NCI-H187 treated with DMSO at 0.1 percent for 48 hours (cell line): ENCODE results near the gene SKI.
"Not testable (repeated sequence)": the region's sequence is repeated elsewhere in the genome, so short reads cannot be mapped to it uniquely, and the experiment has no call there.

Source experiments
- DNase-seq: peaks from one replicate; lab custom pipeline; 2025; lab: John Stamatoyannopoulos, UW

SKI gene

DNA sequence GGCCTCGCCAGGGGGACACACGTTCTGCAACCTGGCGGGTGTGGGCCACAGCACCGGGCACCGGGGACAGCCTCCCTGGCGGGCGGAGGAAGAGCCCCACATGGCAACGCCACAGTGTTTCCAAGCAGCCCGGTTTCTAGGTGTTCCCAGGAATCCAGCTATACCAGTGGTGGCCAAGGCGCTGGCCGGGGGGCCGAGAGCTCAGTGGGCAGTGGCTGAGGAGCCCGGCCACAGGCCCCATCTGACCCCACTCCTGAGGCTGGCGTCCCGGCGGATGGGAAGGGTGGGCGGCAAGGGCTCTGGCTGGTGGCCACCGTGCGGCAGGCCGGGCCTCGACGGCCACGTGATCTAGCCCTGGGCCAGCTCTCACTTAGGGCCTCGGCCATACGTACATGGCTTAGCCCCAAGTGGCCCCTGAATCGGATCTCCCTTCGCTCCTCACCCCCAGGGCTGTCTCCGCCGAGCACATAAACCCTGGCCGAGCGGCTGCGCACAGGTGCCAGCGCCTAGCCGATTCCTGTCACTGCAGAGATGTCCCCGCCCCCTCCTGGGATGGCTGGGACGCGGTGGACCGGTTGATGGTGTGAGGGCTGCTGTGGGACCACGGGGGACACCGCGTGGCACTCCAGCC is 94.6 kb downstream of the SKI start:
- no peak for DNase-seq

DNA sequence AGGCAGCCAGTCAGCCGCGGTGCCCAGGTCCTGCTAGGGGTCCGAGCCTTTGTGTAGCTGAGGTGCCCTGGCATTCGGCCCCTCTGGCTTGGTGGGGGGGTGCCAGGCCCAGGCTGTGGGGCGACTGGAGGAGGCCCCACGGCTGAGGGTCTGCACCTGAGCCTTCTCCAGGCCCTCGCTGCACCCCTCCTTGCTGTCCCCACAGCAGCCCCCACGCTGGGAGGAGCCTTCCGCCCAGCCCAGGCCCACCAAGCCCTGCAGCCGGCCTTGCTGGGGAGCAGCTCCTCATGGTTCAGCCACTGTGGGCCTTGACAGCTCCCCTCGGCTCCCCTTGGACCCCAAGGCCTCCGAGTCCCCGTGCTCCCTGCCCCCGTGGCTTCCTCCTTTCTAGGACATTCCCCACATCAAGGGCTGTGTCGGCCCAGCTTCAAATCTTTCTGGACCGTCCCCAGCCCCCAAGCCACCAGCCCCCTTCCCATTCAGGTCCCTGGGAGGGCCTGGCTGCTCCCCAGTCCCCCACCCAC is 95.4 kb downstream of the SKI start:
- DNase-seq = no peak

DNA sequence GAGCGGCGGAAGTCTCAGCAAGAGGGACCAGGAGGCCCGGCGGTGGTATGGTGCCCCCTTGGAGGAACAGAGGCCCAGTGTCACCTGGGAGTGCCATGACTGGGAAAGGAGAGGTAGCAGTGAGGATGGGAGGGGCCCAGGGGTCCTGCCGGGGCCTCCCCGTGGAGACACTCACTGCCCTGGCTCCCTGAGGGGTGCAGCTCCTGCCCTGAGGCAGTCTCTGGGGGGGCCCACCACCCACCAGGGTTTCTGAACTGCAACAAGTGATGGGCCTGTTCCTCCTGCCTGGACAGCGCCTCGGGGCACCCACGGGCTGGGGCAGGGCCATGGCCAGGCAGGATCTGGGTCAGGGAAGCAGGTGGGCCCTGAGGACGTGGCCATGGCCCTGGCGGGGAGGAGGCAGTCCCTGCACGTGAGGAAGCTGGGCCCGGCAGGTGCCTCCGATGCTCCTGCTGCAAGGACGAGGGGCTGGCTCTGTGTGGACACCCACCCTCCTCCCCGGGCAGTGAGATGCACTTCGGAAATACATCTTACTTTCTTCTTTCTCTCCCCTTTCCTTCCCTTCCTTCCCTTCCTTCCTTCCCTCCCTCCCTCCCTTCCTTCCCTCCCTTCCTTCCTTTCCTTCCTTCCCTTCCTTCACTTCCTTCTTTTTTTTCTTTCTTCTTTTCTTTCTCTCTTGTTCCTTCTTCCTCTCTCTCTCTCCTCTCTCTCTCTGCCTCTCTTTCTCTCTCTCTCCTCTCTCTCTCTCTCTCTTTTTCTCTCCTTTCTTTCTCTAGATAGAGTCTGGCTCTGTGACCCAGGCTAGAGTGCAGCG is 96.6 kb downstream of the SKI start:
- no peak for DNase-seq

DNA sequence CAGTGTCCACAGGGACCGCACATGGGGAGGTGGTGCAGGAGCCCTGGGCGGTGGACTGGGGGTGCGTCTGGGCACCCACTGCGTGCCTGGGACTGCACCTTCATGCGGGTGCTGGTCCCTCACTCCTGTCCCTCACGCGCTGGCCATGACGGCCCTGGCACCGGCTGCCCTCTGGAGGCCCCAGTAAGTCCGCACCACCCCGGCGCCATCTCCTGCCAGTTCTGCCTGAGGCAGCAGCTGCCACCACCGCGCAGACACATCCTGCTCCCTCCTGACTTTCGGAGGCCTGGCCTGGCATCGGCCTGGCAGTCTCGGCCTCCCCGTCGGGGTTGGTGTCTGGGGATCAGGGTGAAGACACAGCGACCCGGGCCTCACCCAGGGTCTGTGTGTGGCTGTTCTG is 98.4 kb downstream of the SKI start:
- DNase-seq = no peak

DNA sequence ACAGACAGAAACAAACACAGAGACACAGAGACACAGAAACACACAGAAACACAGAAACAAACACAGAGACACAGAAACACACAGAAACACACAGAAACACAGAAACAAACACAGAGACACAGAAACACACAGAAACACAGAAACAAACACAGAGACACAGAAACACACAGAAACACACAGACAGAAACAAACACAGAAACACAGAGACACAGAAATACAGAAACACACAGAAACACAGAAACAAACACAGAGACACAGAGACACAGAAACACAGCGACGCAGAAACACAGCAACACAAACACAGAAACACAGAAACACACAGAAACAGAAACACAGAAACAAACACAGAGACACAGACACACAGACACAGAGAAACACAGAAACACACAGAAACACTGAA is 99.0 kb downstream of the SKI start:
- DNase-seq = not testable (repeated sequence)

DNA sequence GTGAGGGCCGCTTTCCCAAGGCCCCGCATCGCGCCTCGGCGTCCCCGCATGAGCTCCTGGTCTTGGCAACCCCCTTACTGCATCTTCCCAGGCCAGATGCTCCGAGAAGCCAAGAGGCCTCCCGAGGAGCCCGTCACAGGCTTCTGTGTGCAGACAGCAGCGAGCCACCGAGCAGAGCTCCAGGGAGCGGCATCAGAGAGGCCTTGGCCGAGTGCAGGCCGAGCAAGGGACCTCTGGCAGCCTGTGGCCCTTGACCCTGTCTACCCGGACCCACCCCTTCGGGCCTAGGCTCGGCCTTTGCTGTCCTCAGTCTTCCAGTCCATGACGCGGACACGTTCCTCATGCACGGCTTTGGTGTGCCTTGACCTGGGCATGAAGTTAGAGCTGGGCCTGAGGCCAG is 99.7 kb downstream of the SKI start:
- no peak for DNase-seq

DNA sequence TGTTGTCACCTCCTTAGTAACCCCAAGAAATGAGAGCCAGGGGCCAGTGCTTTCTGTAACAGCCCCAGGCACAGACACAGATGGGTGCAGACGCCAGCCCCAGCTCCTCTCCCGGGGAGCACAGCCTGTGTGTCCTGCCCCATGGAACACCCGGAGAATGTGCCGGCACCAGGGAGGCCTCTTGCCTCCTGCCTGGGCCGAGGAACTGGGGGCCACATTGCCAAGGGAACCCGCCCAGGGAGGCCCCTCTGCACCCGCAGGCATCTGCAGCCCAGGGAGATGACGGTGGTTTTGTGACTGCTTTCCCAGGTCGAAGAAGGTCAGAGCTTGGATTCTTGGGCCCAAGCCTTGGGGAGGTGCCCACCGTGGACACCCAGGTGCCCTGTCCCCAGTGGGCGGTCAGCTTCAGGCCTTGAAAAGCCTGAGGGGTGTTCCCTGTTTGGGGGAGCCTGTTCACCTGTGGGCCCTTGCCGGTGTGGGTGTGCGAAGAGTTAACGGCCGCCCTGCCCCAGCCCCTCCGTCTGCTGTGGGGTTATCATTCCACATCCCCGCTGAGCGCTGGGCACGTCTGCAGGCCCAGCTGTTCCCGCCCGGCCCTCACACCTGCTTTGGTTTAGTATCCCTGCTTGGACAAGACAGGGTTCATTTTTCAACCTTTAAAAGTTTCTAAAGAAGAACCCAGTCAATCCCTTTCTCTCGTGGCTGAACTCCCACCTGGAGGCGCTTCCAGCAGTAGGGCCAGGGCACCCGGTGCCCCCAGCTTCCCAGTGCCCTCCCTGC is 100.7 kb downstream of the SKI start:
- no peak for DNase-seq

DNA sequence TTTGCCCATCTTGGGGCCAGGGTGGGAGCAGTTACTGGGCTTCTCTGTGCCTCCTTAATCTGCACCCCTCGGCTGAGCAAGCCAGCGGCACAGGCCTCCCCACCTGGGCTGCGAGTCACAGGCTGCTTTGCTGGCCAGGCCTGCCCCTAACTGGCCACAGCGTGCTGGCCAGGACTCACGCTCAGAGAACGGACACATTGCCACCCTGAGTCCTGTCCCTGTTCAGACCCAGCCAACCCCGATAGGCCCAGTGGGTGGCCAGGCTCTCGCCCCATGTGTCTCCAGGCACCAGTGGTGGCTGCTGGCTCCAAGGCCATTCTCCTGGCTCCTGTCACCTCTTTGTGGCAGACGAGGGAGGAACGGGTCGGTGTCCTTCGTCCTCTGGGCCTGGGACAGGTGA is 101.9 kb downstream of the SKI start:
- DNase-seq = no peak

DNA sequence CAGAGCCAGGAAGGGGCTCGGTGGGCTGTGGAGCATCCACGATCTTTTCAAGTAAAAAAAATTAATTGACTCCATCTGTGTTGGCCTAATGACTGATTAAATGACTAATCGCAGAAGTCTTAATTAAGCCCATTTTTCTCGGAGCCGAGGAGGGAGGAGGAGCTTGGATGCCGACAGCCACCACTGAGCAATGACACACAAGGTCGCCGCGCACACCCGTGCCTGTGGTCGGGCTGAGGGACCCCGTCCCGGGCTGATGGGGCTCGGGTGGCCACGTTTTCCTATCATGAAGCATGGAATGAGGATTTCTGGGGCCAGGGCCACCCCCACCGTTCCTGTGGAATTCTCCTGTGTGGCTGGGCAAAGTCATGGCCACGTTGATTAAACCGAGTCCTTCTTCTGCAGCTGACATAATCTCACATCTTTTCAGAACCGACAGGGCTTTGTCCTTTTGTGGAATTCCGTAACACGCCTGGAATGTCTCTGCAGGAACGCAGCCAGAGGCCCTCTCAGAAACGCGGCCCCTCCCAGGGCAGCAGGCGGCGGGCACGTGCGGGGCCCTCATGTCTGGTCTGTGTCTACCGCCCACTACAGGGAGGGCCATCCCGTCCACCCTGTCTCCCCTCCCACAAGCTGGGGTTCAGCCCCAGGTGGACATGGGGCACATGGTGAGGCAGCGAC is 102.5 kb downstream of the SKI start:
- no peak for DNase-seq

DNA sequence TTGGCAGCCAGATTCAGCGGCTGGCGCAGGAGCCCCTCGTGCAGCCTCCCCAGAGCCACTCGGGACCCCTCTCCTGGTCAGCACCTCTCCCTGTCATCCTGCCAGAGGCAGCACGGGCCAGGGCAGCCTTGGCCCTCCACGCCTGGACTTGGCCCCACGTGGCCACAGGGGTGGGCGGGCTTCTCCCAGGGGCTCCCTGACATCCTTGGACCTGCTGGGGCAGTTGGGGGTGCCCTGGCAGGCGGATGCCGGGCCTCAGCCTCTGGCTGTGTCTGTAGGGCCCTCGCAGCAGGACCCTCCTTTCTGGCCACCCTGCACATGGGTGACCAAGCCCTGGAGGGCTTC is 103.1 kb downstream of the SKI start:
- DNase-seq = no peak

DNA sequence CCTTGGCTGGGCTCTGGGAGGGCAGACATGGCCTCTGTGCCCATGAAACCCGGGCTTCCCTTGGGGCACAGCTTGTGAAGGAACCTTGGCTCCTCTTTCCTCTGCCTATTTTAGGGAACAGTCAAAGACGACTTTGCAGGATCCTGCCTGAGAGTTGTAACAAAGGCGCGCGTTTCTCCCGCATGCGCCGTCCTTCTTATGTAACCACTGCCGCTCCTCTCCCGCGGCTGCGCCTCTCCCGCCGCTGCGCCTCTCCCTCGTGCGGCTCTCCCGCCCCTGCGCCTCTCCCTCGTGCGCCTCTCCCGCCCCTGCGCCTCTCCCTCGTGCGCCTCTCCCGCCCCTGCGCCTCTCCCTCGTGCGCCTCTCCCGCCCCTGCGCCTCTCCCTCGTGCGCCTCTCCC is 103.5 kb downstream of the SKI start:
- not testable (repeated sequence) for DNase-seq

DNA sequence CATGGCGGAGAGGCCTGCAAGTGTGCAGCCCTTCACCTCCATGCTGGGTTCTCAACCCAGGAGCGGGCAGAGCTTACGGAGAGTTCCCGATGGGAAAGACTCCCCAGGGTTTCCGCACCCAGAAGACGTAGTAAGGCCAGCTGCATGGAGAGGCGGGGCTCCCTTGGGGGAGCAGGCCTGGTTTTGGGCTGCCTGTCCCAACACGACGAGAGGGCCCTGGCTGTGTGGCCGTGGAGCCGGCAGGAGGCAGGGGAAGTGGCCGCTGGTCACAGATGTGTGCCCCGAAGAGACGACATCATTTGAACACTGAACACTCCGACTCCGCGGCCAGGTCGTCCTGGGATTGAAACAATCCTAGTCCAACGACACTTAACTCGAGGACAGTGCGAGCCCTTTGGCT is 106.2 kb downstream of the SKI start:
- DNase-seq = no peak

DNA sequence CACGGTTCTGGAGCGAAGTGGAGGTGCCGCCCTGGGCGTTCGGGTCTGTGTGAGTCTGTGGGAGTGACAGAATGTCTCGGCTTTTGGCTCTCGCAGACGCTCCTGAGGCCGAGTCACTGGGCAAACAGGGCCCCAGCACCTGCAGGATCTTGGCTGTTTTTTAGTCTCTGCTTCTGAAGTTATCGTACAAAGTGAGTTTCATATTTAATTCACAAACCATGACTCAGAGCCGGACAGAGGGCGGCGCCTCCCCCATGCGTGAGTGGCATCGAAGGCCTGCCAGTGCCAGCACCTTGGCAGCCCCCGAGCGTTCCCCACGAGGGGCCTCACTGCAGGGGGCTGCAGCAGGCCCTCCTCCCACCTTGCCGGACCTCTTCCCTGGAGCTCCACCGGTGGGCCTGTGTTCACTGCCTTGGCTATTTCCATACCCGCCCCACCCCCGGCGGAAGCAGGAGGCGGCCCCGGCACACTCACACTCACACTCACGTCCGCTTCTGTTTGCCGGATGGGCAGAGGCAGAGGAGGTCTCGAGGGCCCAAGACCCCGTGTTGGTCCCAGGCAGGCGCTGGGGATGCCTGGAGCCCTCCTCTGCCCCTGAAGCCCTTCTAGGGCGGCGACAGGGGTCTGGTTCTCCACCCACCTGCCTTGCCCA is 106.9 kb downstream of the SKI start:
- DNase-seq = no peak

DNA sequence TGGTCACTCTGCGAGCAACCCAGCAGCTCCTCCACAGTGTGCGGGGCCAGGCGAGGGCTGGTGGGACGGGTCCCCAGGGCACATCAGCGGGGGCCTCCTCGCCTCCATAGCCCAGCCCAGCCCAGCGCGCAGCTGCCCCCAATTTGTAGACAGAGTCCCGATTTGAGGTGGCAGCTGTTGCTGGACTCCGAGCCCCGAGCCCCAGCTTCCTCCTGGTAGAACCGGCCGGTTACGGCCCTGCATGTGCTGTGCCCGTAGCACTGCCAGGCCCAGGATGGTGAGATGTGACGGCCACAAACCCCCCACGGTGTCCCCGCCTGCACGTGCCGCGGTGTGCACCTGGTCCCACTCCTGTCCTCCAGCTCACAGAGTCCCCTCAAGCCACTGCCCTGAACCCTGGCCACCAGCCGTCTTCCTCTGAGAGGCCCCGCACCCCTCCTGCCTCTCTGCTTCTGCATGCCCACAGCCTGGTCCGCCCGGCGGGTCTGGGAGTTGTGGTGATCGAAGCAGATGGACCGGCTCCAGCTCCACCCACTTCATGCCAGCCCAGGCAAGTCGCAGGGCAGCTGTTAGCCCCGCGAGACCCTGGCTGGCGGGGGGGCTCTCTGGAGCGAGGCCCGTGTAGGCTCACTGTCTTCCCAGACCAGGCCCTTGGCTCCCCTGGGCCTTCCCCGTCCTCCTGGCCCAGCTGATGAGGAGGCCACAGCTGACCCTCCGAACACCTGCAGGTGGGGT is 107.8 kb downstream of the SKI start:
- DNase-seq = no peak

DNA sequence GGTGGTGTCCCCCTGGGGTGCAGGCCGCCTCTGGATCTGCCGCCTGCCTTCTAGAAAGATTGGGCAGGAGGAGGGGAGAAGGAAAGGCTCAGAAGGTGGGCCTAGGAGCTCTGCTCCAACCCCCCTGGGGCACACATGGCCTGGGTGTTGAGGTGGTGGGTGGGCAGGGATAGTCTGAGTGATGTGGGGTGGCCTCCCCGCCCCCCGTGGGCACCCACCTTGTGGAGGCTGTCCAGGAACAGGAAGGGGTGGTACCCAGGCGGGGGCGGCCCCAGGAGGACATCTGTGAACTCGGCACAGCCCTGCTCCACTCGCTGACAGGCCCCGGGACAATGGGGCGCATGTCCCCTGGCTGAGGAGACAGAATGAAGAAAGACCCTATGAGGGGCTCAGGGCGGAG is 108.4 kb downstream of the SKI start:
- DNase-seq = no peak

DNA sequence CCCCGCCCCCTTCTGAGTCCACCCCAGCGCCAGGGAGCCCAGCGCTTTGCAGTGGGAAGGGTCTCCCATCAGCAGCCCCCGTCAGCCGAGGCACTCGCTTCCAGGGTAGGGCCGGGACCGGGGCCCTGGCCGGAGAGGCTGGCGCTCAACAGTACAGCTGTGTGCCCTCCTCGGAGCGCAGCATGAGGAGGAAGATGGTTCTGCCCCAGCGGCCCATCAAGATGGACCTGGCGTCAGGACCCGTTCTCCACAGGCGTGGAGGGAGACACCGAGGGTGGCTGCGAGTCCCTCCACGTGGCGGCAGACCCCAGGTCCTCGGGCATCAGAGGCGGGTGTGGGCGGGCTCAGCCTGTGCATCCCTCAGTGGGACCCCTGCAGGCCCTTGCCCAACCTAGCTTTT is 109.0 kb downstream of the SKI start:
- DNase-seq = no peak

DNA sequence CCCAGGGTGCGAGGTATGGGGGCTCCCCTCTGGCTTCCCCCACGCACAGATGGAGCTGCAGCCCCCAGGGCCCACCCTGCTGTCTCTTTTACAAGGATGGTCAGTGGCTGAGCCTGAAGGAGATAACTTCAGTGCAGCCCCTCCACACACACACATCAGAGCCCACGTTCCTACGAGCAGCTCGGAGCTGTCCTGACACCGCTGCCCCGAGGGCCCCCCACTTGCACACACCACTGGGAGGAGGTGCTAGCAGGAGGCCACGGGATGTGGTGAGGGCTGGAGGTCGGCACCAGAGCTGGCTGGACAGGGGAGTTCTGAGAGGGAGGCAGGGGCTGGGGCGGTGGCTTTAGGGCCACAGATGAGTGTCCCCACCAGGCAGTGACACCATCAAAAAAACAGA is 109.4 kb downstream of the SKI start:
- no peak for DNase-seq

DNA sequence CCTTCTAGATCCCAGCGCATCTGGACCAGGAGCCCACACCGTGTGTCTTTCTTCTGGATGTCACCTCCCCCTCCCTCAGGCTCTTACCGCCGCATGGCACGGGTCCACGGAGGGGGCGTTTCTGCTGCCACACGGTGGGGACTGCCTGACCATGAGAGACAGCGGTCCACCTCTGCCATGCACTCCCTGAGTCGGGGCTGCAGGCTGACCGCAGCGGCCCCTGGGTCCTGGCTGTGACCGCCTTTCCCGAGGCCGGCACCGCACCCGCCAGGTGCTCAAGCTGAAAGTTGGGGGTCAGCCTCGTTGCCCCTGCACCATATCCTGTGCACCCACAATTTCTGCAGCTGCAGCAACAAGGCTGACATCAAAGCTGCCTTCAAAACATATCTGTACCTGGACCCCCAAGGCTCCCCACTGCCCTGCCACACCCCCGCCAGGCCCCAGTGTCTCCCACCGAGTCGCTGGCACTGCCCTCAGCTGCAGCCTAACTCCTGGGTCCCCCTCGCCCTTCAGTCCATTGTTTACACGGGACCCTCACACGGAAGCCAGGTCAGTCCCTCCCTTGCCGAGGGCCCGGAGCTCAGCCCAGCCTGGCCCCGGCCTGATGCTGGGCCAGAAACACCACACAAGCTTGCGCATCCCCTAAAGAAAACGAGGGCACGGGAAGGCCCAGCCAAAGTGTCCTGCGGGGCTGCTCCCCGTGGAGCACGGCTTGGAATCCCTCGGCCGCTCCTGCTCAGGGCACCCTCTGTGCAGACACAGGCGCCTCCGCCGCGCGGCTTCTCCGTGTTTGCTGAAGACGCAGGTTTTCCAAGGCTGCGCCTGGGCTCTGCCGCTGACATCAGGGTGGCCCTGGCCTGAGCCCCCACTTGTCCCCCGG is 111.3 kb downstream of the SKI start:
- no peak for DNase-seq

DNA sequence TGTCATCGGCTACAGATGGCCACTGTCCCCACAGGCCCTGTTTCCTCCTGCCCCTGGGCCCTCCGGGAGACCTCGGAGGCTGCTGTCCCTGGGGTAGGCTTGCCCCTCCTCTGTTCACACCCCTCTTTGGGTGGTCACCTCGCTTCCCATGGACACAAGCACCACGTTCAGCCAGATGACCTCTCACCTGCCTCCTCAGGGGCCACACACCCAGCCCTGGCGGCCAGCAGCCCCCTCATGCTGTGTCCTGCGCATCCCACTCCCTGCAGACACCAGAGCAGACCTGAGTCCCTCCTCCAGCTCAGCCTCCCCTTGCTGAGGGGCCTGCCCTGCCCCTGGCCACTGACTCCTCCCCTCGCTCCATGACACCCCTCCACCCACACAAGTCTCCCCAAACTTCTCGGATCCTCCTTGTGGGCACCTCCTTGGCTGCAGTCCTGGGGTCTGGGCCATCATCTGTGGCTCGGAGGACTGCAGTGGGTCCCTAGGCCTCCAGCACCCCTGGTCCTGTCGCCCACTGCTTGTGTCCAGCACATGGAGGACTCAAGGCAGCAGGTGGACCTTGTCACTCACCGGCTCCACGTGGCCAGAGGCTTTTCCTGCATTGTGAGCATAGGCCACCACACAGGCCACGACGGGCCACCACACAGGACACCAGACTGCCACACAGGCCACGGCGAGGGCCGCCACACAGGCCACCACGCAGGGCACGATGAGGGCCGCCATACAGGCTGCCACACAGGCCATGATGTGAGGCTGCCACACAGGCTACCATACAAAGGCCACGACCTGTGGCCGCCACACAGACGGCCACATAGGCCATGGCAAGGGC is 112.2 kb downstream of the SKI start:
- DNase-seq = no peak
